ENCODE measurements around the gene PRPF39. TPM values are rescaled to one million over a fixed set of nuclear protein-coding genes. Genes with fewer than 3 reads are reported as not detected.

PRPF39 gene
- total and polyA plus RNA-seq, 4 donors, result 3.1 to 25.1 (median 15.1) TPM

- H3K9ac ChIP-seq (ENCODE audit: low read depth in 1 of 2, low read length in 2 of 2), result no peak overlapping the region
- WGBS, result 95% methylated on average over 3 of the region's 3 CpGs
- no peak for DNase-seq (ENCODE audit: low spot score)
- no peaks in the 10 kb centered on the region for H3K27me3 ChIP-seq (ENCODE audit: control insufficient read depth in 4 of 4, insufficient read depth in 4 of 4, low read length in 3 of 4)
- peaks cover 0 to 9% (median 1%) of the 10 kb centered on the region in 4 donors for H3K36me3 ChIP-seq (ENCODE audit: control insufficient read depth in 4 of 4, insufficient read depth in 3 of 4, low read depth in 1 of 4, low read length in 3 of 4)
- TF ChIP-seq FOXA2 (IDR thresholded peaks at IDR 0.05) (no peak), YY1 (IDR thresholded peaks at IDR 0.05) (no peak), HNF4A (conservative IDR thresholded peaks at IDR 0.05) (no peak), RXRA (IDR thresholded peaks at IDR 0.05) (no peak), SP1 (IDR thresholded peaks at IDR 0.05) (no peak), REST (IDR thresholded peaks at IDR 0.05) (no peak), EGR1 (IDR thresholded peaks at IDR 0.05; ENCODE audit: low read depth in 2 of 2) (no peak), TAF1 (conservative IDR thresholded peaks at IDR 0.05) (no peak), GABPA (IDR thresholded peaks at IDR 0.05 in 1 of 2, conservative IDR thresholded peaks at IDR 0.05 in 1 of 2) (no peak), ZBTB33 (IDR thresholded peaks at IDR 0.05) (no peak), NR2F2 (IDR thresholded peaks at IDR 0.05) (no peak), FOXA1 (IDR thresholded peaks at IDR 0.05) (no peak)
- TF ChIP-seq, protein P1, sequence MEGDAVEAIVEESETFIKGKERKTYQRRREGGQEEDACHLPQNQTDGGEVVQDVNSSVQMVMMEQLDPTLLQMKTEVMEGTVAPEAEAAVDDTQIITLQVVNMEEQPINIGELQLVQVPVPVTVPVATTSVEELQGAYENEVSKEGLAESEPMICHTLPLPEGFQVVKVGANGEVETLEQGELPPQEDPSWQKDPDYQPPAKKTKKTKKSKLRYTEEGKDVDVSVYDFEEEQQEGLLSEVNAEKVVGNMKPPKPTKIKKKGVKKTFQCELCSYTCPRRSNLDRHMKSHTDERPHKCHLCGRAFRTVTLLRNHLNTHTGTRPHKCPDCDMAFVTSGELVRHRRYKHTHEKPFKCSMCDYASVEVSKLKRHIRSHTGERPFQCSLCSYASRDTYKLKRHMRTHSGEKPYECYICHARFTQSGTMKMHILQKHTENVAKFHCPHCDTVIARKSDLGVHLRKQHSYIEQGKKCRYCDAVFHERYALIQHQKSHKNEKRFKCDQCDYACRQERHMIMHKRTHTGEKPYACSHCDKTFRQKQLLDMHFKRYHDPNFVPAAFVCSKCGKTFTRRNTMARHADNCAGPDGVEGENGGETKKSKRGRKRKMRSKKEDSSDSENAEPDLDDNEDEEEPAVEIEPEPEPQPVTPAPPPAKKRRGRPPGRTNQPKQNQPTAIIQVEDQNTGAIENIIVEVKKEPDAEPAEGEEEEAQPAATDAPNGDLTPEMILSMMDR (IDR thresholded peaks at IDR 0.05; ENCODE audit: low read depth, low read length, missing input control), result no peak
- H3K4me3 ChIP-seq (ENCODE audit: low read depth in 1 of 3, low read length in 3 of 3), result no peak overlapping the region
- H3K9me3 ChIP-seq (ENCODE audit: control insufficient read depth in 4 of 4, low read length in 3 of 4), result no peaks in the 10 kb centered on the region
- H3K4me1 ChIP-seq (ENCODE audit: control insufficient read depth in 4 of 4, insufficient read depth in 4 of 4, low read length in 3 of 4), result no peaks in the 10 kb centered on the region
- H3K27ac ChIP-seq (ENCODE audit: low read depth in 1 of 2, low read length in 2 of 2), result no peak overlapping the region
Measured at GRCh38 chr14:45068396-45068795, 15.5 kb upstream of the PRPF39 start.

DNA sequence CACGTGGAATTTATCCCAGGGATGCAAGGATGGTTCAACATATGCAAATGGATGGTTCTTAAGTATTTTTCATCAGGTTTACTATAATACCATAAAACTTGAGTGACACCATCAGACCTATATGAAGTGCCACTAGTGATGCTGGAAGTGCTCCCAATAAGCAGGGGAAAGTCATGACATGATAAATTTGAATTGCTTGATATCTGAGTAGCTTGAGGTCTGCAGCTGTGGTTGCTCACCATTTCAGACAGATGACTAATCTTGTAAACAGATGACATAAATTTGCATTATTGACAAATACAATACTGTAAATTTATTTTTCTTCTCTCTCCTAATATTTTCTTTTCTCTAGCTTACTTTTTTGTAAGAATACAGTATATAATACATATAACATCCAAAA, 13.7 kb upstream of the PRPF39 start:
- Histone ChIP-seq H3K36me3 (ENCODE audit: control insufficient read depth in 4 of 4, insufficient read depth in 3 of 4, low read depth in 1 of 4, low read length in 3 of 4) (peaks cover 0 to 10% (median 2%) of the 10 kb centered on the region in 4 donors), H3K9ac (ENCODE audit: low read depth in 1 of 2, low read length in 2 of 2) (no peak overlapping the region), H3K9me3 (ENCODE audit: control insufficient read depth in 4 of 4, low read length in 3 of 4) (no peaks in the 10 kb centered on the region), H3K4me3 (ENCODE audit: low read depth in 1 of 3, low read length in 3 of 3) (no peak overlapping the region), H3K27me3 (ENCODE audit: control insufficient read depth in 4 of 4, insufficient read depth in 4 of 4, low read length in 3 of 4) (no peaks in the 10 kb centered on the region), H3K27ac (ENCODE audit: low read depth in 1 of 2, low read length in 2 of 2) (no peak overlapping the region), H3K4me1 (ENCODE audit: control insufficient read depth in 4 of 4, insufficient read depth in 4 of 4, low read length in 3 of 4) (no peaks in the 10 kb centered on the region)
- DNase-seq (ENCODE audit: low spot score), result no peak
- TF ChIP-seq, protein P1 (IDR thresholded peaks at IDR 0.05; ENCODE audit: low read depth, low read length, missing input control), result no peak
- no peak for TF ChIP-seq NR2F2 (IDR thresholded peaks at IDR 0.05)
- TF ChIP-seq GABPA (IDR thresholded peaks at IDR 0.05 in 1 of 2, conservative IDR thresholded peaks at IDR 0.05 in 1 of 2), result no peak
- no peak for TF ChIP-seq ZBTB33 (IDR thresholded peaks at IDR 0.05)
- TF ChIP-seq ATF3 (IDR thresholded peaks at IDR 0.05), result no peak
- no peak for TF ChIP-seq RXRA (IDR thresholded peaks at IDR 0.05)
- no peak for TF ChIP-seq SP1 (IDR thresholded peaks at IDR 0.05)
- TF ChIP-seq YY1 (IDR thresholded peaks at IDR 0.05), result no peak
- no peak for TF ChIP-seq HNF4A (conservative IDR thresholded peaks at IDR 0.05)
- TF ChIP-seq TAF1 (conservative IDR thresholded peaks at IDR 0.05), result no peak
- TF ChIP-seq, protein P2, sequence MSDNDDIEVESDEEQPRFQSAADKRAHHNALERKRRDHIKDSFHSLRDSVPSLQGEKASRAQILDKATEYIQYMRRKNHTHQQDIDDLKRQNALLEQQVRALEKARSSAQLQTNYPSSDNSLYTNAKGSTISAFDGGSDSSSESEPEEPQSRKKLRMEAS (IDR thresholded peaks at IDR 0.05), result no peak
- TF ChIP-seq JUND (IDR thresholded peaks at IDR 0.05), result no peak
- TF ChIP-seq FOXA2 (IDR thresholded peaks at IDR 0.05), result no peak
- TF ChIP-seq FOXA1 (IDR thresholded peaks at IDR 0.05), result no peak
- WGBS, result 98% methylated on average over 1 of the region's 1 CpG

All from liver (tissue), 9 donors.